Omental fat pad (tissue), 4 donors: ENCODE data around the gene PLEKHG2. TPM values are rescaled to one million over a fixed set of nuclear protein-coding genes. Genes with fewer than 3 reads are reported as not detected.

ENCODE experiments used
- ATAC-seq: fragments of 150-250 bp; one replicate; pipeline ENCODE4 v1.9.1; 2016; ENCODE audit warnings: mild to moderate bottlenecking, moderate library complexity; ENCODE audit not compliant: low FRiP score
- DNase-seq: peaks from one replicate; pipeline ENCODE4 v3.0.0-alpha.2; 2019; ENCODE audit warnings: low spot score
- total RNA-seq, 4 donors: library from RNA; depleted of rRNA; stranded (reverse); fragments of >200 nt; gene quantifications; one replicate each; pipeline ENCODE4 v1.1.0, GENCODE V29; 2016
- TF ChIP-seq, protein P1 (sequence below), 3 donors: fragments of 450-650 bp; IDR thresholded peaks; one replicate each; pipeline ENCODE4 v1.5.1; 2016 to 2017; ENCODE audit warnings: antibody characterized with exemption in 3 of 3, mild to moderate bottlenecking in 3 of 3, moderate library complexity in 2 of 3

Gene PLEKHG2
- total RNA-seq, 4 donors from 2014 or later, result 16.5 to 35.3 (median 21.4) TPM

- ATAC-seq (no peak), DNase-seq (no peak)
- TF ChIP-seq, protein P1, sequence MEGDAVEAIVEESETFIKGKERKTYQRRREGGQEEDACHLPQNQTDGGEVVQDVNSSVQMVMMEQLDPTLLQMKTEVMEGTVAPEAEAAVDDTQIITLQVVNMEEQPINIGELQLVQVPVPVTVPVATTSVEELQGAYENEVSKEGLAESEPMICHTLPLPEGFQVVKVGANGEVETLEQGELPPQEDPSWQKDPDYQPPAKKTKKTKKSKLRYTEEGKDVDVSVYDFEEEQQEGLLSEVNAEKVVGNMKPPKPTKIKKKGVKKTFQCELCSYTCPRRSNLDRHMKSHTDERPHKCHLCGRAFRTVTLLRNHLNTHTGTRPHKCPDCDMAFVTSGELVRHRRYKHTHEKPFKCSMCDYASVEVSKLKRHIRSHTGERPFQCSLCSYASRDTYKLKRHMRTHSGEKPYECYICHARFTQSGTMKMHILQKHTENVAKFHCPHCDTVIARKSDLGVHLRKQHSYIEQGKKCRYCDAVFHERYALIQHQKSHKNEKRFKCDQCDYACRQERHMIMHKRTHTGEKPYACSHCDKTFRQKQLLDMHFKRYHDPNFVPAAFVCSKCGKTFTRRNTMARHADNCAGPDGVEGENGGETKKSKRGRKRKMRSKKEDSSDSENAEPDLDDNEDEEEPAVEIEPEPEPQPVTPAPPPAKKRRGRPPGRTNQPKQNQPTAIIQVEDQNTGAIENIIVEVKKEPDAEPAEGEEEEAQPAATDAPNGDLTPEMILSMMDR (IDR thresholded peaks at IDR 0.05), result no peak
These were observed 3.9 kb upstream of the PLEKHG2 start for GRCh38 chr19:39408392-39409207.

GRCh38 chr19:39409208-39410016, 3.1 kb upstream of the PLEKHG2 start:
- no peak for DNase-seq
- TF ChIP-seq, protein P1 (IDR thresholded peaks at IDR 0.05), result no peak
- peak; percentile 5 for ATAC-seq

GRCh38 chr19:39410017-39410830, 2.2 kb upstream of the PLEKHG2 start:
- ATAC-seq (peak; percentile 5), DNase-seq (no peak)
- TF ChIP-seq, protein P1 (IDR thresholded peaks at IDR 0.05), result no peak

- TF ChIP-seq, protein P1 (IDR thresholded peaks at IDR 0.05), result no peak
- DNase-seq, result no peak
- ATAC-seq, result no peak
These were observed 1.7 kb upstream of the PLEKHG2 start for GRCh38 chr19:39410831-39411080.

GRCh38 chr19:39411081-39411831, 1.2 kb upstream of the PLEKHG2 start:
- TF ChIP-seq, protein P1 (IDR thresholded peaks at IDR 0.05), result no peak
- DNase-seq (no peak), ATAC-seq (peak; percentile 7)

GRCh38 chr19:39411832-39412099, 703 bp upstream of the PLEKHG2 start:
- DNase-seq (peak; percentile 88), ATAC-seq (peak; percentile 6)
- TF ChIP-seq, protein P1 (IDR thresholded peaks at IDR 0.05), result peak in 2 of 3 donors; percentile 39 to 92
